Measurements from ENCODE around the gene TEX28. TPM values are rescaled to one million over a fixed set of nuclear protein-coding genes. Genes with fewer than 3 reads are reported as not detected.
"Not testable (repeated sequence)": the region's sequence is repeated elsewhere in the genome, so short reads cannot be mapped to it uniquely, and the experiment has no call there.

Gene TEX28
- total RNA-seq, result not detected

- H3K27ac Mint-ChIP-seq, result no peak within 1 kb of the TSS
- H3K4me1 Mint-ChIP-seq, result no peaks in the 10 kb centered on the region
- CTCF ChIA-PET, result interaction anchor here (1.0 kb wide), 1 partner anchor 281 kb away, joined by 3 read pairs; no protein-coding TSS in a partner anchor
- H3K36me3 Mint-ChIP-seq, result no peaks in the 10 kb centered on the region
- no peak within 1 kb of the TSS for H3K4me3 Mint-ChIP-seq
- no peaks in the 10 kb centered on the region for H3K27me3 Mint-ChIP-seq
- H3K9me3 Mint-ChIP-seq (ENCODE audit: low read depth), result no peaks in the 10 kb centered on the region
- no peak for ATAC-seq
- DNase-seq, result no peak
Observed at GRCh38 chrX:154294791-154295574, at the start of gene TEX28. TSS of gene TEX28 (minus strand) at chrX:154295124. CDS start at chrX:154292117, 3,007 bp downstream.

- ATAC-seq, result peak; percentile 29
Observed at GRCh38 chrX:154343620-154344019, 48.7 kb upstream of the TEX28 start.

GRCh38 chrX:154343063-154343462 lies 48.1 kb upstream of the TEX28 start:
- DNase-seq; H3K4me3 Mint-ChIP-seq; H3K4me1 Mint-ChIP-seq; H3K36me3 Mint-ChIP-seq; H3K27ac Mint-ChIP-seq; H3K9me3 Mint-ChIP-seq (ENCODE audit: low read depth); H3K27me3 Mint-ChIP-seq; CTCF ChIA-PET: not testable (repeated sequence)
- peak; percentile 1 for ATAC-seq

More at GRCh38 chrX:154343620-154344019, 48.7 kb upstream of the TEX28 start:
- CTCF ChIA-PET; H3K36me3 Mint-ChIP-seq; H3K4me3 Mint-ChIP-seq; H3K27ac Mint-ChIP-seq; DNase-seq; H3K9me3 Mint-ChIP-seq (ENCODE audit: low read depth); H3K27me3 Mint-ChIP-seq: not testable (repeated sequence)
- peaks cover 12% of the 10 kb centered on the region for H3K4me1 Mint-ChIP-seq

GRCh38 chrX:154341399-154342298 lies 46.7 kb upstream of the TEX28 start:
- peak; percentile 78 for ATAC-seq
- H3K27me3 Mint-ChIP-seq; CTCF ChIA-PET; H3K36me3 Mint-ChIP-seq; H3K4me3 Mint-ChIP-seq; DNase-seq; H3K9me3 Mint-ChIP-seq (ENCODE audit: low read depth); H3K27ac Mint-ChIP-seq; H3K4me1 Mint-ChIP-seq: not testable (repeated sequence)

- H3K27me3 Mint-ChIP-seq, result no peaks in the 10 kb centered on the region
- no peak for ATAC-seq
- no peaks in the 10 kb centered on the region for H3K36me3 Mint-ChIP-seq
- no peaks in the 10 kb centered on the region for H3K9me3 Mint-ChIP-seq (ENCODE audit: low read depth)
- H3K4me3 Mint-ChIP-seq, result no peak overlapping the region
- CTCF ChIA-PET, result no interaction called here
- H3K4me1 Mint-ChIP-seq, result peaks cover 18% of the 10 kb centered on the region
- peak overlapping the region; percentile 32 for H3K27ac Mint-ChIP-seq
- DNase-seq, result no peak
Observed at GRCh38 chrX:154334496-154334895, 39.6 kb upstream of the TEX28 start.

- Mint-ChIP-seq H3K36me3 (no peaks in the 10 kb centered on the region), H3K4me3 (no peak overlapping the region)
- ATAC-seq, result no peak
Observed at GRCh38 chrX:154333837-154334271, 38.9 kb upstream of the TEX28 start.

GRCh38 chrX:154333116-154333515 lies 38.2 kb upstream of the TEX28 start:
- ATAC-seq, result no peak
- Mint-ChIP-seq H3K27ac (peak overlapping the region; percentile 76), H3K36me3 (no peaks in the 10 kb centered on the region)

More at GRCh38 chrX:154333837-154334271, 38.9 kb upstream of the TEX28 start:
- Mint-ChIP-seq H3K9me3 (ENCODE audit: low read depth) (no peaks in the 10 kb centered on the region), H3K27ac (peak overlapping the region; percentile 76), H3K4me1 (peaks cover 18% of the 10 kb centered on the region), H3K27me3 (no peaks in the 10 kb centered on the region)
- no peak for DNase-seq
- CTCF ChIA-PET, result no interaction called here

GRCh38 chrX:154332561-154332960 lies 37.6 kb upstream of the TEX28 start:
- peaks cover 25% of the 10 kb centered on the region for H3K4me1 Mint-ChIP-seq

More at GRCh38 chrX:154333116-154333515, 38.2 kb upstream of the TEX28 start:
- H3K27me3 Mint-ChIP-seq, result no peaks in the 10 kb centered on the region
- peaks cover 21% of the 10 kb centered on the region for H3K4me1 Mint-ChIP-seq
- H3K4me3 Mint-ChIP-seq, result no peak overlapping the region
- DNase-seq, result no peak
- CTCF ChIA-PET, result no interaction called here
- no peaks in the 10 kb centered on the region for H3K9me3 Mint-ChIP-seq (ENCODE audit: low read depth)

GRCh38 chrX:154329294-154329693 lies 34.4 kb upstream of the TEX28 start:
- no peak for ATAC-seq
- no peak for DNase-seq
- CTCF ChIA-PET, result interaction anchor here (3.9 kb wide), 1 partner anchor 21 kb away, joined by 12 read pairs; no protein-coding TSS in a partner anchor
- Mint-ChIP-seq H3K27me3 (no peaks in the 10 kb centered on the region), H3K4me1 (peaks cover 34% of the 10 kb centered on the region), H3K27ac (no peak overlapping the region), H3K9me3 (ENCODE audit: low read depth) (no peaks in the 10 kb centered on the region), H3K4me3 (no peak overlapping the region), H3K36me3 (no peaks in the 10 kb centered on the region)

More at GRCh38 chrX:154332561-154332960, 37.6 kb upstream of the TEX28 start:
- Mint-ChIP-seq H3K9me3 (ENCODE audit: low read depth) (no peaks in the 10 kb centered on the region), H3K27ac (no peak overlapping the region), H3K36me3 (no peaks in the 10 kb centered on the region), H3K4me3 (no peak overlapping the region), H3K27me3 (no peaks in the 10 kb centered on the region)
- DNase-seq (no peak), ATAC-seq (no peak)
- CTCF ChIA-PET, result no interaction called here

- H3K4me1 Mint-ChIP-seq, result peaks cover 27% of the 10 kb centered on the region
- DNase-seq (no peak), ATAC-seq (no peak)
- H3K9me3 Mint-ChIP-seq (ENCODE audit: low read depth), result no peaks in the 10 kb centered on the region
- H3K4me3 Mint-ChIP-seq, result no peak overlapping the region
- H3K36me3 Mint-ChIP-seq, result no peaks in the 10 kb centered on the region
- H3K27me3 Mint-ChIP-seq, result no peaks in the 10 kb centered on the region
- no peak overlapping the region for H3K27ac Mint-ChIP-seq
- CTCF ChIA-PET, result interaction anchor here (3.9 kb wide), 1 partner anchor 21 kb away, joined by 12 read pairs; no protein-coding TSS in a partner anchor
Observed at GRCh38 chrX:154328646-154329045, 33.7 kb upstream of the TEX28 start.

- peak overlapping the region; percentile 77 for H3K27ac Mint-ChIP-seq
- H3K36me3 Mint-ChIP-seq, result no peaks in the 10 kb centered on the region
- no peaks in the 10 kb centered on the region for H3K27me3 Mint-ChIP-seq
- no peaks in the 10 kb centered on the region for H3K9me3 Mint-ChIP-seq (ENCODE audit: low read depth)
- peak; percentile 65 for DNase-seq
- CTCF ChIA-PET, result interaction anchor here (0.7 to 3.9 kb wide), 4 partner anchors 9 to 55 kb away, joined by 3 to 12 read pairs (median 5); no protein-coding TSS in a partner anchor
- peak; percentile 90 for ATAC-seq
- peak overlapping the region; percentile 2 for H3K4me3 Mint-ChIP-seq
- peaks cover 24% of the 10 kb centered on the region for H3K4me1 Mint-ChIP-seq
Observed at GRCh38 chrX:154327038-154327820, 32.3 kb upstream of the TEX28 start.

- no peak for DNase-seq
- no peaks in the 10 kb centered on the region for H3K27me3 Mint-ChIP-seq
- H3K4me3 Mint-ChIP-seq, result no peak overlapping the region
- H3K9me3 Mint-ChIP-seq (ENCODE audit: low read depth), result no peaks in the 10 kb centered on the region
- H3K4me1 Mint-ChIP-seq, result peaks cover 36% of the 10 kb centered on the region
- no peak overlapping the region for H3K27ac Mint-ChIP-seq
- CTCF ChIA-PET, result interaction anchor here (1.0 to 1.8 kb wide), 2 partner anchors 9 to 17 kb away, joined by 4 to 7 read pairs; no protein-coding TSS in a partner anchor
- ATAC-seq, result no peak
- H3K36me3 Mint-ChIP-seq, result no peaks in the 10 kb centered on the region
Observed at GRCh38 chrX:154325541-154325940, 30.6 kb upstream of the TEX28 start.

- CTCF ChIA-PET, result interaction anchor here (0.6 to 1.8 kb wide), 2 partner anchors 11 to 379 kb away, joined by 3 to 4 read pairs; no protein-coding TSS in a partner anchor
- DNase-seq (no peak), ATAC-seq (no peak)
- Mint-ChIP-seq H3K36me3 (no peaks in the 10 kb centered on the region), H3K4me1 (peaks cover 44% of the 10 kb centered on the region), H3K27ac (no peak overlapping the region), H3K9me3 (ENCODE audit: low read depth) (no peaks in the 10 kb centered on the region), H3K4me3 (no peak overlapping the region), H3K27me3 (no peaks in the 10 kb centered on the region)
Observed at GRCh38 chrX:154323537-154323936, 28.6 kb upstream of the TEX28 start.

Data from activated CD8-positive, alpha-beta memory T cell treated with anti-CD3 and anti-CD28 coated beads, Interleukin-2, amount 10 ng/mL, durations not matched to agents 7 days and 5 days (primary cell).